IMR-90 (cell line): ENCODE measurements around the gene PARG. TPM values are rescaled to one million over a fixed set of nuclear protein-coding genes. Genes with fewer than 3 reads are reported as not detected.
"Not testable (repeated sequence)": the region's sequence is repeated elsewhere in the genome, so short reads cannot be mapped to it uniquely, and the experiment has no call there.

Experiments
- ATAC-seq: fragments of 200-7000 bp; cut with Tn5 transposase; 2 replicates; pipeline ENCODE4 v1.9.1; 2020; ENCODE audit warnings: low read depth, mild to moderate bottlenecking, moderate library complexity
- BruUV-seq: library from RNA; stranded (reverse); fragments of 400-500 nt; replicated peaks from 2 replicates; lab custom pipeline; 2021; lab: Mats Ljungman, UMichigan
- CTCF ChIA-PET: fragments of 300-600 bp; formaldehyde crosslinking; extraction: SDS; loops from one replicate; lab custom pipeline; 2021; ENCODE audit warnings: antibody characterized with exemption; lab: Yijun Ruan, JAX
- POLR2A ChIA-PET: fragments of 300-600 bp; sonication (Branson Sonifier 250); formaldehyde crosslinking; loops from one replicate; lab custom pipeline; 2022; ENCODE audit warnings: antibody characterized with exemption; ENCODE audit not compliant: unreplicated experiment; lab: Charles Lee
- DNase-seq: peaks from one replicate; pipeline ENCODE4 v3.0.0; 2013
- H2AFZ ChIP-seq: replicated peaks from 2 replicates; pipeline ENCODE3; 2013; ENCODE audit warnings: low read length, mild to moderate bottlenecking; ENCODE audit not compliant: poor library complexity
- H2AK5ac ChIP-seq: 2 replicates; pipeline ENCODE4 v1.6.1; 2013; ENCODE audit warnings: low read depth, low read length, inconsistent platforms
- H2AK9ac ChIP-seq: replicated peaks from 2 replicates; pipeline ENCODE3; 2013; ENCODE audit warnings: mild to moderate bottlenecking, low read depth, low read length, moderate library complexity; ENCODE audit not compliant: poor library complexity
- H2BK120ac ChIP-seq: 2 replicates; pipeline ENCODE4 v1.6.1; 2013; ENCODE audit warnings: low read depth, low read length, inconsistent platforms
- H2BK15ac ChIP-seq: 3 replicates; pipeline ENCODE4 v1.6.1; 2013; ENCODE audit warnings: low read depth, low read length, inconsistent platforms
- H2BK20ac ChIP-seq: 2 replicates; pipeline ENCODE4 v1.6.1; 2013; ENCODE audit warnings: low read depth, mild to moderate bottlenecking, inconsistent platforms, low read length, moderate library complexity
- H2BK5ac ChIP-seq: 2 replicates; pipeline ENCODE4 v1.6.1; 2013; ENCODE audit warnings: mild to moderate bottlenecking, low read depth, low read length, inconsistent platforms; ENCODE audit not compliant: poor library complexity, severe bottlenecking
- H3K14ac ChIP-seq: replicated peaks from 2 replicates; pipeline ENCODE4 v1.6.1; 2013; ENCODE audit warnings: low read depth, low read length, inconsistent platforms
- H3K18ac ChIP-seq: 2 replicates; pipeline ENCODE4 v1.6.1; 2013; ENCODE audit warnings: low read depth, low read length, control low read depth
- H3K23ac ChIP-seq: 2 replicates; pipeline ENCODE4 v1.6.1; 2013; ENCODE audit warnings: low read depth, low read length, inconsistent platforms
- H3K27ac ChIP-seq: 2 replicates; pipeline ENCODE4 v1.5.1; 2013; ENCODE audit warnings: mild to moderate bottlenecking, control low read depth, low read length; ENCODE audit not compliant: insufficient read depth
- H3K27me3 ChIP-seq: 2 replicates; pipeline ENCODE4 v1.6.1; 2013; ENCODE audit warnings: low read length; ENCODE audit not compliant: control insufficient read depth, insufficient read depth
- H3K36me3 ChIP-seq: 2 replicates; pipeline ENCODE4 v1.6.1; 2013; ENCODE audit warnings: low read length, mixed read lengths; ENCODE audit not compliant: control insufficient read depth, insufficient read depth
- H3K4ac ChIP-seq: 2 replicates; pipeline ENCODE4 v1.6.1; 2013; ENCODE audit warnings: low read depth, low read length, inconsistent platforms
- H3K4me1 ChIP-seq: 2 replicates; pipeline ENCODE4 v1.6.1; 2013; ENCODE audit warnings: low read length, mixed read lengths; ENCODE audit not compliant: control insufficient read depth, insufficient read depth
- H3K4me2 ChIP-seq: 2 replicates; pipeline ENCODE4 v1.6.1; 2013; ENCODE audit warnings: low read depth, mild to moderate bottlenecking, control low read depth, low read length, moderate library complexity
- H3K4me3 ChIP-seq: 2 replicates; pipeline ENCODE4 v1.5.1; 2013; ENCODE audit warnings: low read depth, mild to moderate bottlenecking, control low read depth, low read length, moderate library complexity; ENCODE audit not compliant: insufficient read depth
- H3K56ac ChIP-seq: 2 replicates; pipeline ENCODE4 v1.6.1; 2013; ENCODE audit warnings: low read length, inconsistent platforms; ENCODE audit not compliant: insufficient read depth; ENCODE audit errors: extremely low read depth
- H3K79me1 ChIP-seq, 2 experiments: 2 replicates each; pipeline ENCODE4 v1.6.1; 2013; ENCODE audit warnings: low read length in 2 of 2, inconsistent platforms in 1 of 2, low read depth in 1 of 2
- H3K9ac ChIP-seq: 2 replicates; pipeline ENCODE4 v1.6.1; 2013; ENCODE audit warnings: low read depth, low read length, control low read depth
- H3K9me1 ChIP-seq: 2 replicates; pipeline ENCODE4 v1.6.1; 2013; ENCODE audit warnings: low read length, inconsistent platforms; ENCODE audit not compliant: insufficient read depth
- H3K9me3 ChIP-seq: 2 replicates; pipeline ENCODE4 v1.6.1; 2013; ENCODE audit warnings: low read length; ENCODE audit not compliant: control insufficient read depth, insufficient read depth
- H4K20me1 ChIP-seq: 2 replicates; pipeline ENCODE4 v1.6.1; 2013; ENCODE audit warnings: low read length, inconsistent platforms; ENCODE audit not compliant: insufficient read depth
- H4K5ac ChIP-seq: 2 replicates; pipeline ENCODE4 v1.6.1; 2013; ENCODE audit warnings: mild to moderate bottlenecking, low read depth, low read length, control low read depth
- H4K8ac ChIP-seq, 2 experiments: 2 replicates each; pipeline ENCODE4 v1.6.1; 2013; ENCODE audit warnings: low read depth in 2 of 2, low read length in 2 of 2, control low read depth in 1 of 2, inconsistent platforms in 1 of 2
- H4K91ac ChIP-seq: 2 replicates; pipeline ENCODE4 v1.6.1; 2013; ENCODE audit warnings: low read depth, low read length, inconsistent platforms; ENCODE audit not compliant: insufficient read depth
- WGBS, 2 experiments: methylation state at CpG; one replicate each; pipeline versions ENCODE4 v1.1.5 to v1.1.7; 2013; ENCODE audit warnings: missing lambda C conversion rate in 2 of 2; ENCODE audit not compliant: insufficient read length in 1 of 2; ENCODE audit errors: extremely low coverage in 2 of 2; 5-methylcytosine and 5-hydroxymethylcytosine counted together
- dilution Hi-C: fragments of 300-500 bp; cut with HindIII; formaldehyde crosslinking; loops from one replicate; pipeline ENCODE4 v1.14.3; 2018; ENCODE audit warnings: low sequenced_read_pairs; ENCODE audit not compliant: unreplicated experiment
- in situ Hi-C: fragments of 300-500 bp; cut with MboI; formaldehyde crosslinking; loops from 3 replicates; pipeline ENCODE4 v1.14.3; 2019; ENCODE audit warnings: low sequenced_read_pairs, inconsistent platforms, mixed read lengths
- intact Hi-C: fragments of 100-400 bp; cut with micrococcal nuclease; formaldehyde crosslinking; loops from 2 replicates; pipeline ENCODE4 v1.10.0; 2022
- polyA plus RNA-seq, 3 experiments: library from polyadenylated mRNA; depleted of rRNA; stranded (reverse); fragments of >200 nt; gene quantifications; 2 replicates each; pipeline ENCODE4 v1.2.3, GENCODE V29; 2012; ENCODE audit warnings: low replicate concordance in 1 of 3
- total RNA-seq: library from RNA; depleted of rRNA; stranded (reverse); fragments of >200 nt; gene quantifications from 2 replicates; pipeline ENCODE4 v1.2.3, GENCODE V29; 2012

Gene PARG
- total and polyA plus RNA-seq, 2 of the 4 experiments (the other 2 are of a cell fraction) = 8.6 to 24.4 TPM

DNA sequence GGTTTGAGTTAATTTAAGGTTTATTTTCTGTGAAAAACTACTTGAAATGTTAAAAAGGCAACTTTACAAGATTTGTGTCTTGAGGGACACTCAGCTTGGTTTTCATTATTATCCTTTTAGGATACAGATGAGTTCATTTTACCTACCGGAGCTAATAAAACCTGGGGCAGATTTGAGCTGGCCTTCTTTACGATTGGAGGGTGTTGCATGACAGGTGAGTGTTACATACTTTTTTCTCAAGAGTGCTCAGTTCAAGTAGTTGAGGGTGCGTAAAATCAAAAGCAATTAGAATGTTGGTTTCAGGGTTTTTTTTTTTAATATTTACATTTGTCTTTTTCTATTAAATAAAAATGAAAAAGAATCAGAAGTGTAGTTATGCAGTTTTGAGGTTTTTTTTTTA is 10.2 kb upstream of the PARG start:
- H3K9me3 ChIP-seq, H2BK15ac ChIP-seq, H2BK20ac ChIP-seq, H3K4me1 ChIP-seq, H4K20me1 ChIP-seq, H3K79me1 ChIP-seq, POLR2A ChIA-PET, H3K36me3 ChIP-seq, BruUV-seq, H2AFZ ChIP-seq, H3K4ac ChIP-seq, H3K56ac ChIP-seq, ATAC-seq, CTCF ChIA-PET, H4K91ac ChIP-seq, H3K18ac ChIP-seq, H3K9me1 ChIP-seq, intact Hi-C loops, H3K27me3 ChIP-seq, H3K9ac ChIP-seq, H3K27ac ChIP-seq, H2BK5ac ChIP-seq, H2AK9ac ChIP-seq, DNase-seq, H2AK5ac ChIP-seq, H2BK120ac ChIP-seq, H3K23ac ChIP-seq, H3K4me2 ChIP-seq, H4K8ac ChIP-seq, H4K5ac ChIP-seq, H3K14ac ChIP-seq, in situ Hi-C loops, H3K4me3 ChIP-seq, dilution Hi-C loops: not testable (repeated sequence)
- WGBS, 2 experiments = no CpG with 5 or more reads among the region's 3 CpGs

DNA sequence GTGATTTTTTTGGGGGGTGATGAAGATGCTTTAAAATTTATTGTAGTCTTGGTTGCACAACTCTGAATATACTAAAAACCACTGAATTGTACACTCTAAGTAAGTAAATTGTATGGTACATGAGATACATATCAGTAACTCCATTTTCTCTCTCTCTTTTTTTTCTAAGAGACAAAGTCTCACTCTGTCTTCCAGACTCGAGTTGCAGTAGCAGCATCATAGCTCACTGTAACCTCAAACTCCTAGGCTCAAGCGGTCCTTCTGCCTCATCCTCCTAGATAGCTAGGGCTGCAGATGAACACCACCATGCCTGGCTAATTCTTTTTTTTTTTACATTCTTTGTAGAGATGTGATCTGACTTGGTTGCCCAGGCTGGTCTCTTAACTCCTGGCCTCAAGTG is 6.9 kb upstream of the PARG start:
- POLR2A ChIA-PET, H3K9me1 ChIP-seq, BruUV-seq, H3K36me3 ChIP-seq, H3K27me3 ChIP-seq, H3K79me1 ChIP-seq, DNase-seq, H2AK9ac ChIP-seq, H3K9ac ChIP-seq, H3K18ac ChIP-seq, H3K14ac ChIP-seq, H3K4me2 ChIP-seq, H2BK120ac ChIP-seq, H3K9me3 ChIP-seq, in situ Hi-C loops, H2BK15ac ChIP-seq, ATAC-seq, CTCF ChIA-PET, H3K23ac ChIP-seq, H3K4me1 ChIP-seq, H2BK20ac ChIP-seq, H3K4me3 ChIP-seq, H3K4ac ChIP-seq, H2BK5ac ChIP-seq, H2AFZ ChIP-seq, H3K27ac ChIP-seq, H4K5ac ChIP-seq, H4K20me1 ChIP-seq, H3K56ac ChIP-seq, H4K8ac ChIP-seq, H4K91ac ChIP-seq, H2AK5ac ChIP-seq, dilution Hi-C loops: not testable (repeated sequence)
- WGBS, 2 experiments = 17% methylated on average over 1 of the region's 2 CpGs; no CpG with 5 or more reads in 1 of the 2 experiments
- intact Hi-C loops = loop anchor here (10.0 kb wide), 1 partner anchor 354 kb away; no protein-coding TSS in a partner anchor
